HEK293 (cell line): ENCODE data around the gene ZNF574.

Experiments used
- CTCF ChIA-PET: fragments of 350-600 bp; formaldehyde crosslinking; extraction: SDS; loops from one replicate; lab custom pipeline; 2021; ENCODE audit warnings: antibody characterized with exemption; lab: Yijun Ruan, JAX
- POLR2A ChIA-PET: fragments of 300-600 bp; formaldehyde crosslinking; extraction: SDS; loops from one replicate; lab custom pipeline; 2020; ENCODE audit warnings: antibody characterized with exemption, inconsistent platforms; lab: Yijun Ruan, JAX
- H3K27ac ChIP-seq: fragments of 200-500 bp; sonication (Bioruptor generic); 2 replicates; pipeline ENCODE4 v1.5.1; 2014; ENCODE audit warnings: low read depth, low read length, control low read depth, inconsistent platforms; ENCODE audit errors: extremely low read depth
- H3K36me3 ChIP-seq, 2 experiments: fragments of 200-500 bp in 1 of 2; sonication (Bioruptor generic) in 1 of 2; 1 replicate in 1 of 2; 2 replicates in 1 of 2; pipeline ENCODE4 v1.5.1; 2014 to 2017; ENCODE audit warnings: inconsistent platforms in 2 of 2, low read length in 2 of 2; ENCODE audit not compliant: control insufficient read depth in 2 of 2, insufficient read depth in 1 of 2
- H3K4me1 ChIP-seq: fragments of 200-500 bp; sonication (Bioruptor generic); 2 replicates; pipeline ENCODE4 v1.5.1; 2014; ENCODE audit warnings: mild to moderate bottlenecking, low read length, inconsistent platforms; ENCODE audit not compliant: control insufficient read depth, insufficient read depth
- H3K4me3 ChIP-seq: 2 replicates; pipeline ENCODE4 v1.5.1; 2011; ENCODE audit warnings: low read depth, mild to moderate bottlenecking, control low read depth, low read length, moderate library complexity
- H3K9me3 ChIP-seq: fragments of 200-500 bp; sonication (Bioruptor generic); 2 replicates; pipeline ENCODE4 v1.5.1; 2014; ENCODE audit warnings: low read depth, low read length, inconsistent platforms; ENCODE audit not compliant: control insufficient read depth, insufficient read depth
- AEBP2 ChIP-seq: fragments of 450-650 bp; formaldehyde crosslinking; IDR thresholded peaks from 2 replicates; pipeline ENCODE4 v1.5.1; 2016; ENCODE audit warnings: missing biosample characterization, missing genetic modification characterization, borderline replicate concordance
- EGR2 ChIP-seq: fragments of 450-650 bp; formaldehyde crosslinking; IDR thresholded peaks from 2 replicates; pipeline ENCODE4 v1.5.1; 2016; ENCODE audit warnings: low read depth, missing biosample characterization, missing genetic modification characterization
- HOXD13 ChIP-seq: sonication (generic); formaldehyde crosslinking; IDR thresholded peaks from 2 replicates; pipeline ENCODE4 v1.8.0; 2022; ENCODE audit warnings: missing genetic modification reagents, borderline replicate concordance
- IKZF3 ChIP-seq: fragments of 450-650 bp; IDR thresholded peaks from 2 replicates; pipeline ENCODE4 v1.5.0; 2018; ENCODE audit warnings: missing biosample characterization, mild to moderate bottlenecking, missing genetic modification characterization, moderate library complexity
- KLF1 ChIP-seq: fragments of 450-650 bp; formaldehyde crosslinking; IDR thresholded peaks from 2 replicates; pipeline ENCODE4 v1.5.1; 2016; ENCODE audit warnings: missing biosample characterization, missing genetic modification characterization
- PRDM1 ChIP-seq: fragments of 450-650 bp; formaldehyde crosslinking; IDR thresholded peaks from 2 replicates; pipeline ENCODE4; 2016; ENCODE audit warnings: missing biosample characterization, missing genetic modification characterization
- SCRT1 ChIP-seq: fragments of 450-650 bp; formaldehyde crosslinking; IDR thresholded peaks from 2 replicates; pipeline ENCODE4 v1.5.1; 2016; ENCODE audit warnings: missing biosample characterization, missing genetic modification characterization, borderline replicate concordance
- SCRT2 ChIP-seq: fragments of 450-650 bp; formaldehyde crosslinking; IDR thresholded peaks from 2 replicates; pipeline ENCODE4 v1.5.1; 2016; ENCODE audit warnings: missing biosample characterization, missing genetic modification characterization
- SP2 ChIP-seq: fragments of 450-650 bp; formaldehyde crosslinking; IDR thresholded peaks from 2 replicates; pipeline ENCODE4 v1.5.1; 2016; ENCODE audit warnings: missing biosample characterization, missing genetic modification characterization
- SP3 ChIP-seq: fragments of 450-650 bp; formaldehyde crosslinking; IDR thresholded peaks from 2 replicates; pipeline ENCODE4 v1.5.1; 2016; ENCODE audit warnings: missing biosample characterization, missing genetic modification characterization
- ZBTB21 ChIP-seq: fragments of 450-650 bp; formaldehyde crosslinking; IDR thresholded peaks from 2 replicates; pipeline ENCODE4 v1.5.1; 2017; ENCODE audit warnings: missing biosample characterization, missing genetic modification characterization
- ZBTB44 ChIP-seq: fragments of 450-650 bp; IDR thresholded peaks from 2 replicates; pipeline ENCODE4 v1.5.1; 2018; ENCODE audit warnings: missing biosample characterization, mild to moderate bottlenecking, missing genetic modification characterization
- ZNF175 ChIP-seq: fragments of 450-650 bp; formaldehyde crosslinking; IDR thresholded peaks from 2 replicates; pipeline ENCODE4 v1.5.1; 2016; ENCODE audit warnings: missing biosample characterization, missing genetic modification characterization
- ZNF292 ChIP-seq: fragments of 450-650 bp; formaldehyde crosslinking; IDR thresholded peaks from 2 replicates; pipeline ENCODE4 v1.5.1; 2016; ENCODE audit warnings: low read depth, missing biosample characterization, missing genetic modification characterization, borderline replicate concordance
- ZNF366 ChIP-seq: fragments of 450-650 bp; formaldehyde crosslinking; conservative IDR thresholded peaks from 2 replicates; pipeline ENCODE4 v1.5.1; 2016; ENCODE audit warnings: missing biosample characterization, missing genetic modification characterization
- ZNF391 ChIP-seq: fragments of 450-650 bp; formaldehyde crosslinking; IDR thresholded peaks from 2 replicates; pipeline ENCODE4 v1.5.1; 2016; ENCODE audit warnings: low read depth, missing biosample characterization, missing genetic modification characterization, borderline replicate concordance
- ZNF433 ChIP-seq: fragments of 450-650 bp; formaldehyde crosslinking; IDR thresholded peaks from 2 replicates; pipeline ENCODE4 v1.5.1; 2016; ENCODE audit warnings: missing biosample characterization, missing genetic modification characterization, low read depth
- ZNF555 ChIP-seq: fragments of 450-650 bp; formaldehyde crosslinking; conservative IDR thresholded peaks from 2 replicates; pipeline ENCODE4 v1.5.1; 2017; ENCODE audit warnings: missing biosample characterization, mild to moderate bottlenecking, missing genetic modification characterization, inconsistent platforms
- ZNF585B ChIP-seq: fragments of 450-650 bp; formaldehyde crosslinking; IDR thresholded peaks from 2 replicates; pipeline ENCODE4 v1.5.1; 2016; ENCODE audit warnings: missing biosample characterization, missing genetic modification characterization
- ZNF624 ChIP-seq: fragments of 450-650 bp; formaldehyde crosslinking; IDR thresholded peaks from 2 replicates; pipeline ENCODE4 v1.5.1; 2017; ENCODE audit warnings: missing biosample characterization, missing genetic modification characterization
- ZNF629 ChIP-seq: fragments of 450-650 bp; formaldehyde crosslinking; IDR thresholded peaks from 2 replicates; pipeline ENCODE4 v1.5.1; 2017; ENCODE audit warnings: missing biosample characterization, missing genetic modification characterization
- ZNF639 ChIP-seq: fragments of 450-650 bp; formaldehyde crosslinking; IDR thresholded peaks from 2 replicates; pipeline ENCODE4 v1.5.1; 2016; ENCODE audit warnings: missing biosample characterization, missing genetic modification characterization
- ZNF791 ChIP-seq: fragments of 450-650 bp; formaldehyde crosslinking; IDR thresholded peaks from 2 replicates; pipeline ENCODE4 v1.5.1; 2016; ENCODE audit warnings: missing biosample characterization, missing genetic modification characterization

The ZNF574 gene

GRCh38 chr19:42065511-42065910 lies 10.5 kb upstream of the ZNF574 start:
- POLR2A ChIA-PET, result interaction anchor here (1.0 kb wide), 1 partner anchor 11 kb away, joined by 3 read pairs; the partner anchor contains the start of gene ZNF574
- TF ChIP-seq ZNF629, result no peak
- no peak for TF ChIP-seq ZNF585B (tag by site-specific recombination)
- TF ChIP-seq, all 188 proteins: peak for 0
- no peak overlapping the region for H3K27ac ChIP-seq
- CTCF ChIA-PET, result interaction anchor here (1.2 to 2.8 kb wide), 3 partner anchors 13 to 37 kb away, joined by 5 to 8 read pairs (median 8); no protein-coding TSS in a partner anchor
- H3K9me3 ChIP-seq, result no peaks in the 10 kb centered on the region
- H3K4me1 ChIP-seq, result no peaks in the 10 kb centered on the region
- no peak overlapping the region for H3K4me3 ChIP-seq
- no peaks in the 10 kb centered on the region for H3K36me3 ChIP-seq

- CTCF ChIA-PET, result interaction anchor here (0.6 to 2.8 kb wide), 4 partner anchors 14 to 87 kb away, joined by 3 to 8 read pairs (median 6); no protein-coding TSS in a partner anchor
- H3K9me3 ChIP-seq, result no peaks in the 10 kb centered on the region
- no peaks in the 10 kb centered on the region for H3K4me1 ChIP-seq
- no peaks in the 10 kb centered on the region for H3K36me3 ChIP-seq
- no peak overlapping the region for H3K4me3 ChIP-seq
- POLR2A ChIA-PET, result interaction anchor here (1.0 kb wide), 1 partner anchor 10 kb away, joined by 3 read pairs; the partner anchor contains the start of gene ZNF574
- no peak for TF ChIP-seq ZNF555 (tag by site-specific recombination)
- TF ChIP-seq SP3 (tag by site-specific recombination), result peak; percentile 48
- TF ChIP-seq ZNF366 (tag by site-specific recombination), result peak; percentile 89
- TF ChIP-seq KLF1 (tag by site-specific recombination), result 0 out of 2 replicates have a peak, but pooled peaks have one; percentile 26
- TF ChIP-seq PRDM1, result peak; percentile 98
- 0 out of 2 replicates have a peak, but pooled peaks have one; percentile 28 for TF ChIP-seq SP2 (tag by site-specific recombination)
- TF ChIP-seq, all 188 proteins: peak for 5
- no peak overlapping the region for H3K27ac ChIP-seq
Observed at GRCh38 chr19:42066075-42066754, 9.8 kb upstream of the ZNF574 start.

DNA sequence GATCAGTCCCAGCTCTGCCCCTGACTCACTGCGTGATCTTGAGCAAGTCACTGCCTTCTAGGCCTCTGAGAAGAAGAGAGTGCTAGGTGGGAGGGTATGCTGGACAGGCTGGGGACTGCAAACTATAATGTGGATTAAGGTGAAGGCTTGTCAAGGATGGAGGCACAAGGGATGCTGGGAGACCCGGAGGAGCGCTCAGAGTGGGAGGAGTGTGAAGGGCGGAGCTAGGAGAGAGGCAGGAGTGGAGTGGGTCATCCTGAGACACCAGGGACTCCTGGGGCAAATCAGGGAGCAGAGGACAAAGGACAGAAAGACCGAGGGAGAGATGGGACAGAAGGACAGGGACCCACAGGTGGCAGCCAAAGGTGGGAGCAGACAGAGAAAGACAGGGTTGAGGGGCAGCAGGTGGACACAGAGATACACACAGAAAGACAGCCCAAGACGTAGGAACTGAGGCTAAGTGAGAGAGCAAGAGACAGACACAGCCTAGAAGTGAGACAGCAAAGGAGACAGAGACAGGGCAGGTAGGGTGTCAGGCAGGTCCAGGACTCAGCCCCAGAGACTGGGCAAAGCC lies 8.6 kb upstream of the ZNF574 start:
- Histone ChIP-seq H3K27ac (no peak overlapping the region), H3K4me1 (no peaks in the 10 kb centered on the region), H3K9me3 (no peaks in the 10 kb centered on the region), H3K36me3 (no peaks in the 10 kb centered on the region), H3K4me3 (no peak overlapping the region)
- TF ChIP-seq EGR2 (tag by site-specific recombination) (peak; percentile 45; the same call in 1 of the 2 replicates), SCRT1 (tag by site-specific recombination) (peak; percentile 83), ZNF391 (tag by site-specific recombination) (no peak), IKZF3 (no peak), ZNF791 (no peak), SCRT2 (tag by site-specific recombination) (peak; percentile 59)
- CTCF ChIA-PET, result interaction anchor here (0.6 to 1.1 kb wide), 3 partner anchors 15 to 32 kb away, joined by 3 to 4 read pairs (median 3); no protein-coding TSS in a partner anchor
- POLR2A ChIA-PET, result no interaction called here

DNA sequence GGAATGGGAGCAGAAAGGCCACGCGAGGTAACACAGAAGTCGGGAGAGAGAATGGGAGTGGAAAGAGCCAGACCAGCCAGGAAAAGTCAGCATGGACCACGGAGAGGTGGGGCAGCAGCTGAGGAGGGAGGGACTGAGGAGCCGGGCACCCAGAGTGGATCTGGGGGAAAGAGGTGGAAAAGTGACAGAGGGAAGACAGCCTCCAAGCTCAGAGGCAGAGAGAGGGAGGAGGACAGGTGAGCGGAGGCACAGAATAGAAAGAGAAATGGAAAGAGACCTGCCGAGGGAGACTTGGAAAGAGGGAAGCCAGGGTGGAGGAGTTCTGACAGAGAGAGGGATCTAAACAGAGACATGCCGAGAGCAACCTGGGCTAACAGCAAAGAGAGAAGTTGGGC lies 7.6 kb upstream of the ZNF574 start:
- Histone ChIP-seq H3K4me1 (no peaks in the 10 kb centered on the region), H3K4me3 (no peak overlapping the region), H3K9me3 (no peaks in the 10 kb centered on the region), H3K36me3 (no peaks in the 10 kb centered on the region; a peak in 1 of 3 replicates), H3K27ac (no peak overlapping the region)
- ChIA-PET POLR2A (no interaction called here), CTCF (interaction anchor here (0.6 to 1.1 kb wide), 2 partner anchors 33 to 258 kb away, joined by 3 to 4 read pairs; no protein-coding TSS in a partner anchor)
- TF ChIP-seq ZNF175 (tag by site-specific recombination) (no peak), HOXD13 (no peak), ZNF433 (tag by site-specific recombination) (no peak), ZBTB44 (tag by site-specific recombination) (no peak), ZNF639 (tag by site-specific recombination) (no peak), ZNF366 (tag by site-specific recombination) (peak; percentile 35; the same call in 1 of the 2 replicates), ZNF292 (tag by site-specific recombination) (no peak), ZNF624 (tag by site-specific recombination) (no peak), AEBP2 (tag by site-specific recombination) (no peak), ZBTB21 (tag by site-specific recombination) (no peak)
